Left ventricle myocardium superior (tissue), 1 donor: ENCODE results near the gene OR51D1. TPM values are rescaled to one million over a fixed set of nuclear protein-coding genes. Genes with fewer than 3 reads are reported as not detected.

Experiments
- total RNA-seq: library from RNA; stranded (reverse); fragmentation: NEBNext Ultra II Directional; extraction: Animal tissue kit (Norgen Biotek cat#: 25700); gene quantifications from one replicate; pipeline ENCODE4 v1.2.1, GENCODE V29; 2021
- donor health status: DM: no; HTN: yes; CAD: no; lungs with severe emphysema.

The OR51D1 gene
- total RNA-seq, 1 donor from 2014 or later = not detected

Other genes with a start within 250 kb of the OR51D1 start
- 9.9 TPM for gene TRIM21, start 243.8 kb upstream of the OR51D1 start, total RNA-seq
- not detected for gene OR52K2, start 188.2 kb upstream of the OR51D1 start, total RNA-seq
- not detected for gene OR52K1, start 154.8 kb upstream of the OR51D1 start, total RNA-seq
- gene OR52M1, start 92.3 kb upstream of the OR51D1 start, total RNA-seq = not detected
- gene OR52I2, start 55.7 kb upstream of the OR51D1 start, total RNA-seq = not detected
- not detected for gene OR52I1, start 43.4 kb upstream of the OR51D1 start, total RNA-seq
- 10.6 TPM for gene TRIM68, start 29.2 kb upstream of the OR51D1 start, total RNA-seq
- 1.8 TPM for gene OR51E1, start 6.5 kb downstream of the OR51D1 start, total RNA-seq
- gene OR51E2, start 60.4 kb downstream of the OR51D1 start, total RNA-seq = not detected
- not detected for gene MMP26, start 67.3 kb downstream of the OR51D1 start, total RNA-seq
- not detected for gene OR51F1, start 132.5 kb downstream of the OR51D1 start, total RNA-seq
- gene OR52R1, start 166.9 kb downstream of the OR51D1 start, total RNA-seq = not detected
- gene OR51F2, start 183.8 kb downstream of the OR51D1 start, total RNA-seq = not detected
- gene OR51S1, start 211.7 kb downstream of the OR51D1 start, total RNA-seq = not detected
- not detected for gene OR51T1, start 244.4 kb downstream of the OR51D1 start, total RNA-seq